NCI-H2227 treated with DMSO at 0.1 percent for 48 hours (cell line): ENCODE data around the gene RASL11B.

Experiments
- DNase-seq: peaks from one replicate; lab custom pipeline; 2025; lab: John Stamatoyannopoulos, UW

The RASL11B gene

GRCh38 chr4:52914051-52914605, 52.0 kb downstream of the RASL11B start:
- DNase-seq: no peak

DNA sequence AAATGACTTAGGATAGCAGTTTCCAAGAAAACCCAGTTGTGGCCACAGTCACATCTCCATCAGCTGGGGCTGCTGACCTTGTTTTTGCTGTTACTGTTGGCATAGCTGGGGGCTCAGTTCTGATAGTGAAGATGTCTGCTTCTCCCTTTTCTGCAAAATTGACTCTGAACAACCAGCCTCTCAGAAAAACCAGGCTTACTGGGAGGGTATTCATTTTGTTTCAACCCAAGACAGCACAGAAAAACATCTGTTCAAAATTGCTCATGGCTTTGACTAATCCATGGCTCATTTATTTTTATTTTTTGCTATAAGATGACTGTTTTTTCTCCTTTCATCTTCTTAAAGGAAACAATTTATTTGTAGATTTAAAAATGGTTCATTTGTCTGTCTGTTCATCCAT, 53.1 kb downstream of the RASL11B start:
- DNase-seq: no peak

DNA sequence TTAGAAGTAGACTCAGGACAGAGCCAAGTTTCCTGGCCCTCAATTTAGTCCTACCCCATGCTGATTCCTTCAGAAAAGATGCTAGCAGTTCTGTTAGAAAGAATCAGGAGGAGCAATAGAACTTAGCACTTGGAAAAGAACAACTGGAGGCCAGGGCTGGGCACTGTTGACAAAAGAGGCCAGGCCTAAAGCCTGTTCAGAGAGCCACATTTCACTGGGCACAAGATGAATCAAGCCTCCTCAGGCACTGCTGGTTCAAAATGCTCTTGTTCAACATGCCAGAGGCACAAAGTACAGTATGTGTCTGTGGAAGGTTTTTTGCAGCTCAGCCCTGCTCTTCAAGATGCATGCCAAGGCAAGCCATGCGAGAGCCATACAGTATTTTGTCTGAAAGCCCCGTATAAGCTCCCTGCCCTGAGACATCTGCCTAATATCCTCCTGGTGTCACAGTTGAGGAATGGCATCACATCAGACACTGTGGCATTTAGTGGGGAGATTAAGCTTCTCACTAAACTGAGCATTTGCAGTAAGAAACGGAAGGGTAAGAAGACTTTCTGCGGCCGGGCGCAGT, 53.7 kb downstream of the RASL11B start:
- no peak for DNase-seq
